PFSK-1 (cell line): ENCODE data around the gene EED.

Experiments used
- POLR2AphosphoS5 ChIP-seq: IDR thresholded peaks from 2 replicates; pipeline ENCODE4 v1.6.1; 2012; ENCODE audit warnings: low read depth, mild to moderate bottlenecking, control low read depth, low read length, moderate library complexity
- REST ChIP-seq, 2 experiments: IDR thresholded peaks; 2 replicates each; pipeline versions ENCODE4 v1.6.1 to v1.8.0; 2011 to 2012; ENCODE audit warnings: low read depth in 2 of 2, low read length in 2 of 2, control low read depth in 1 of 2, inconsistent platforms in 1 of 2, mild to moderate bottlenecking in 1 of 2, moderate library complexity in 1 of 2; ENCODE audit not compliant: insufficient read depth in 1 of 2
- SIN3A ChIP-seq: IDR thresholded peaks from 2 replicates; pipeline ENCODE4 v1.6.1; 2012; ENCODE audit warnings: mild to moderate bottlenecking, low read length, moderate library complexity, borderline replicate concordance; ENCODE audit not compliant: insufficient read depth
- TAF1 ChIP-seq: IDR thresholded peaks from 2 replicates; pipeline ENCODE4 v1.6.1; 2012; ENCODE audit warnings: low read length, control low read depth, borderline replicate concordance; ENCODE audit not compliant: insufficient read depth

GRCh38 chr11:86301742-86302091 lies 57.2 kb downstream of the EED start:
- TF ChIP-seq SIN3A: no peak
- TF ChIP-seq POLR2AphosphoS5: no peak
- TF ChIP-seq REST (IDR thresholded peaks at IDR 0.05; ENCODE audit: insufficient read depth in 1 of 2, low read depth in 2 of 2, low read length in 2 of 2): no peak
- no peak for TF ChIP-seq TAF1
